Cardiac muscle cell (in vitro differentiated cells and primary cell): ENCODE data around the gene PTGFRN. TPM values are rescaled to one million over a fixed set of nuclear protein-coding genes. Genes with fewer than 3 reads are reported as not detected.

Experiments
- DNase-seq, 2 donors: peaks; one replicate each; pipeline versions ENCODE4 v3.0.0 to v3.0.0-alpha.2; 2010 to 2017; ENCODE audit warnings: low read depth in 1 of 2, low spot score in 1 of 2
- H3K27ac ChIP-seq: fragments of 200-600 bp; sonication (generic); 2 replicates; pipeline ENCODE4 v1.5.1; 2016
- H3K27me3 ChIP-seq: fragments of 200-600 bp; sonication (generic); 2 replicates; pipeline ENCODE4 v1.6.0; 2016; ENCODE audit warnings: control low read depth
- H3K36me3 ChIP-seq: fragments of 200-600 bp; sonication (generic); 2 replicates; pipeline ENCODE4 v1.5.1; 2016; ENCODE audit warnings: control low read depth
- H3K4me1 ChIP-seq: fragments of 200-600 bp; sonication (generic); 2 replicates; pipeline ENCODE4 v1.8.1; 2017; ENCODE audit warnings: low read depth, mild to moderate bottlenecking, mixed run types
- H3K4me3 ChIP-seq: fragments of 200-600 bp; sonication (generic); 2 replicates; pipeline ENCODE4 v1.5.1; 2016; ENCODE audit warnings: mild to moderate bottlenecking
- H3K9me3 ChIP-seq: fragments of 200-600 bp; sonication (generic); 2 replicates; pipeline ENCODE4 v1.5.1; 2017; ENCODE audit warnings: low read depth, mild to moderate bottlenecking, control low read depth
- polyA plus RNA-seq: library from polyadenylated mRNA; unstranded; fragments of >200 nt; fragmentation: Nextera tagmentation; extraction: Ambion mirVana; gene quantifications from 2 replicates; pipeline ENCODE4 v1.2.1, GENCODE V29; 2016
- total RNA-seq: library from RNA; depleted of rRNA; stranded (reverse); fragments of >200 nt; gene quantifications from 2 replicates; pipeline ENCODE4 v1.2.3, GENCODE V29; 2016
- TF ChIP-seq, protein P1 (sequence below): IDR thresholded peaks from 2 replicates; pipeline ENCODE4 v1.5.1; 2012; ENCODE audit warnings: low read depth, mild to moderate bottlenecking, low read length

The PTGFRN gene
- total and polyA plus RNA-seq, 2 experiments from 2014 or later, result 47.5 to 72.4 TPM

DNA sequence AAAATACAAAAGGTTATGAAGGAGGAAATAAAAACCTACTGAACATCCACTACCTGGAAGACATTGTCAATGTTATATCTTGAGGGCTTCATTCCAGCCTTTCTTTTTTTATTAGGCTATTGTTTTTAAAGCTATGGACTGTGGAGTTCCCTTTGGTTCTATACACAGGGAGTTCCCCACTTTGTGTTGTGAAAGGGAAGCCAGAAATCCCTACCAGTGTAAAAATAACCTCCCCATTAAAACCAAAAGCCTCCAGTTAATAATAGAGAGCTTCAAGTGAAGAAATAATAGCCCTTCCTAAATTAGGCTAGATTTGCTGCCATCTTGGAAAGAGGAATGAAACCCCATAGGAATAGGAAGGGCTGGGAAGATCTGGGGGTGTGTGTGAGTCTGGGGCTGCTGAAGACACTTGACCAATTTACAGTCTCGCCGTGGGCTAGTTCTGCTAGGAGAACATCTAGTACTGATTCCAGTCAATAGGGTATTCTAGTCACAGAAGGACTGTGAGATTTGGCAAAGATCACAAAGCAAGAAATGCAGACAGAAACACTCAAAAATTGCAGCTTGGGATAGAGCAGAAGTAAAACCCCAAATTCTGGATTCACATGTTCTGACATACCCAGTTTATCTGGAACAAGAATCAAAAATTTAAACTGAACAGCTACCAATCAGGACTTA is 32.4 kb upstream of the PTGFRN start:
- Histone ChIP-seq H3K4me3 (no peak overlapping the region), H3K27me3 (no peaks in the 10 kb centered on the region), H3K4me1 (peaks cover 26% of the 10 kb centered on the region), H3K36me3 (no peaks in the 10 kb centered on the region), H3K9me3 (no peaks in the 10 kb centered on the region), H3K27ac (no peak overlapping the region)
- DNase-seq, result no peak
- TF ChIP-seq, protein P1, sequence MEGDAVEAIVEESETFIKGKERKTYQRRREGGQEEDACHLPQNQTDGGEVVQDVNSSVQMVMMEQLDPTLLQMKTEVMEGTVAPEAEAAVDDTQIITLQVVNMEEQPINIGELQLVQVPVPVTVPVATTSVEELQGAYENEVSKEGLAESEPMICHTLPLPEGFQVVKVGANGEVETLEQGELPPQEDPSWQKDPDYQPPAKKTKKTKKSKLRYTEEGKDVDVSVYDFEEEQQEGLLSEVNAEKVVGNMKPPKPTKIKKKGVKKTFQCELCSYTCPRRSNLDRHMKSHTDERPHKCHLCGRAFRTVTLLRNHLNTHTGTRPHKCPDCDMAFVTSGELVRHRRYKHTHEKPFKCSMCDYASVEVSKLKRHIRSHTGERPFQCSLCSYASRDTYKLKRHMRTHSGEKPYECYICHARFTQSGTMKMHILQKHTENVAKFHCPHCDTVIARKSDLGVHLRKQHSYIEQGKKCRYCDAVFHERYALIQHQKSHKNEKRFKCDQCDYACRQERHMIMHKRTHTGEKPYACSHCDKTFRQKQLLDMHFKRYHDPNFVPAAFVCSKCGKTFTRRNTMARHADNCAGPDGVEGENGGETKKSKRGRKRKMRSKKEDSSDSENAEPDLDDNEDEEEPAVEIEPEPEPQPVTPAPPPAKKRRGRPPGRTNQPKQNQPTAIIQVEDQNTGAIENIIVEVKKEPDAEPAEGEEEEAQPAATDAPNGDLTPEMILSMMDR, result no peak

DNA sequence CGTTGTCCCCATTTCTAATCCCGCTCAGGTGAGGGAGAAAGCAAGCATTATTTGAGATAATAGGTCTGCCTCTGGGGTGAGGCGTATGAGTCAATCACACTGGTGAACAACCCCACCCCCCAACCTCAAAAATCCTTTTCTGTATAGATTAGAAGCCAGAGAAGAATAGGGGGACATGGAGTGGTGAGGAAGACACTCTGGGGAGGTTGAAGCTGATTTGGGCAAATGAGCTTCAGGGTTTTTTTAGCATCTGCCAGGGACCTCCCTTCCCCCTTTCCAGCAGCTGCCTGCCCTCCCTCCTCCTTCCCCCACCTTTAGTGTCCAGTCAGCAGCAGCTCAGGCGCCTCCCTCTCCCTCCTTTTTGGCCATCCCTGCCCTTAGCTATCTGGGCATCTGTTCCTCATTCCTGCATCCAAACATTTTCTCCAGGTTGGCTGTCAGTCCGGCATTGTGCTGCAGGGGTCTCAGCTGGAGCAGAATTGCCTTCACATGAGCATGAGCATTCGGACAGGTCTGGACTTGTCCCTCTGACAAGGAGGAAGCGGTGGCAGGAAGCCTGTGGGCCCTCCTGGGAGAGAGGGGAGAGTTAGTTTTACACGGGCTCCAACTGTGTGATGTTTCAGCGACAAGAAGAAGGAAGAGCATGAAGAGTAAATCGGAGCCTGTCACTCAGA is 30.8 kb upstream of the PTGFRN start:
- TF ChIP-seq, protein P1, result no peak
- Histone ChIP-seq H3K4me3 (no peak overlapping the region), H3K9me3 (no peaks in the 10 kb centered on the region), H3K4me1 (peaks cover 26% of the 10 kb centered on the region), H3K36me3 (no peaks in the 10 kb centered on the region), H3K27me3 (no peaks in the 10 kb centered on the region), H3K27ac (peak overlapping the region; percentile 83)
- DNase-seq, result peak; percentile 56 to 57

DNA sequence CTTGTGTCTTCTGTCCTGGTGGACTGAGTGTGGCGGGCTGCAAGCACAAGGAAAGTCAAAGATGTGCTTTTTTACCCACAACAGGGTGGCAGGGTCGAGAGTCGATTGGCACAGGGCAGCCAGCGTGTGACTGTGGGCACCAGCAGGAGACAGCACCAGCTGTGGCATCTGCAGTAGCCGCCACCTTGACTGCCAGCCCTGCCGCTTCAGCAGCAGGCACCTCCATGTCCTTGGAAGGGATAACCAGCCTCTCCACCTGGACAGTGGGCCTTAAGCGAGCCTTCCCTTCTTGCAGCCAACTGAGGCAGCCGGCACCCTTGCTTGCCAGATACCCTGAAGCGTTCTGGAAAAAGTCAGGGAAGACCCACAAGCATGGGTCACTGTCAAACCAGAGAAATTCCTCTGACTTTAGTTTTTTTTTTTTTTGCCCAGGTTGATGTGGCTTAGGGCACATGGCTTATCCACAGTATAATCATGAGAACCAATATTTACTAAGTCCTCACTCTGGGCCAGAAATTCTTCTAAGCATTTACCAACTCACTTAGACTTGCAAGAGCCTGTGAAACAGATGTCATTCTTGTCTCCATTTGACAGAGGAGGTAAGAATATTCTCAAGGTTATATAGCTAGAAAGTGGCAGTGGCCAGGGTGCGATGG is 30.1 kb upstream of the PTGFRN start:
- Histone ChIP-seq H3K27me3 (no peaks in the 10 kb centered on the region), H3K4me3 (no peak overlapping the region), H3K36me3 (no peaks in the 10 kb centered on the region), H3K27ac (peak overlapping the region; percentile 83), H3K4me1 (peaks cover 26% of the 10 kb centered on the region), H3K9me3 (no peaks in the 10 kb centered on the region)
- DNase-seq, result no peak
- TF ChIP-seq, protein P1, result no peak

DNA sequence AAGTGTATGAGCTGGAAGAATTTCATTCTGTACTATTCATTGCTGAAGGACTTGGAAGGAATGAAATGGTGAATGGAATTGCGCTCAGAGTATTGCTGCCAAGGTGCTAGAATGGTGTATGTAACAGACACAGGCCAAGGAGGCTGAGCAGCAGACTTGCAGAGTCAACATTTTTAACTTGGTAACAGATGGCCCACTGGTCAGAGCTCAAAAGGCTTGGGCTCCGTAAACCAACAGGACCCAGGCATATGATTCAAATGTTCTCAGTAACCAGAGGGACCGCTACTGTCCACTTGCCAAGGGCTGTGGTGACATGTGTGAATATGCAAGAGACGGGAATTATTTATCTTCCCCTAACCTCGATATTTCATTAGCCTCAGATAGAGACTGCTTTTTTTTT is 28.8 kb upstream of the PTGFRN start:
- TF ChIP-seq, protein P1, result no peak
- H3K36me3 ChIP-seq, result no peaks in the 10 kb centered on the region
- no peak overlapping the region for H3K4me3 ChIP-seq
- H3K4me1 ChIP-seq, result peaks cover 26% of the 10 kb centered on the region
- no peaks in the 10 kb centered on the region for H3K27me3 ChIP-seq
- no peaks in the 10 kb centered on the region for H3K9me3 ChIP-seq
- DNase-seq, result no peak
- no peak overlapping the region for H3K27ac ChIP-seq

DNA sequence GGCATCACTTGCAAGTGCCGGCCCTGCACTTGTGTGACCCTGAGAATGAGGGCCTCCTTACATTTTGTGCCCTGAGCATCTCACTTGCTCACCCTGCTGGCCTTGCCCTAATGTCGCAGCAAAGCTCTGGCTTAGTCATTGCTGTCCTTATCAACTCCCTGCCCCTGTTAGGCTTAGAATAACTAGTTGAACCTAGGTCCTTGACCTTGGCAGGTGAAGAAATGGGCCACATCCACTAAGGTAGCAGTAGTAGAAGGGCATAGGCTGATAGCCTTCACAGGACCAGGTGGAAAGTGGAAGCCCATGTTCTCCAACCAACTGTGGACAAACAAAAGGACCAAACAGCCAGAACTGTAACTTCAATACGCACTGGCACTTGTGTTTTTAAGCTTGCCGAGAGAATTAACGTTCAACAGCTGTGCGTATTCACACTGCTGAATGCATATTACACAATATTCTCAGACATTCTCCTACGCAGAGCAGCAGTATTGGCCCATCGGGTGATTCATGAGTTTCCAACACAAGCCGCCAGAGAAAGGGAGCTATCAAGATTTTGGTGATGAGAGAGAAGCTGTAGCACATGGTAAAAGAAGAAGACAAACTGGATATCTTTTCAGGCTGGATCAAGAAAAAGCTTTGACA is 27.7 kb upstream of the PTGFRN start:
- H3K27ac ChIP-seq, result no peak overlapping the region
- H3K4me3 ChIP-seq, result no peak overlapping the region
- peak; percentile 31 to 98 for DNase-seq
- H3K27me3 ChIP-seq, result no peaks in the 10 kb centered on the region
- H3K9me3 ChIP-seq, result no peaks in the 10 kb centered on the region
- H3K36me3 ChIP-seq, result no peaks in the 10 kb centered on the region
- TF ChIP-seq, protein P1, result peak; percentile 43
- H3K4me1 ChIP-seq, result peaks cover 26% of the 10 kb centered on the region
